ENCODE data around the gene GPR142.

GPR142 gene

GRCh38 chr17:74367206-74367605 is at the start of gene GPR142:
TSS of gene GPR142 (plus strand) at chr17:74367506. CDS start at chr17:74369541, 2,035 bp downstream.
- DNase-seq, result no peak

GRCh38 chr17:74318391-74318790 is 48.9 kb upstream of the GPR142 start:
- no peak for DNase-seq

GRCh38 chr17:74324521-74324920 is 42.8 kb upstream of the GPR142 start:
- no peak for DNase-seq

- no peak for DNase-seq
These were observed 41.9 kb upstream of the GPR142 start for GRCh38 chr17:74325376-74325742.

GRCh38 chr17:74325743-74326379 is 41.4 kb upstream of the GPR142 start, which contains the start of gene KIF19:
TSS of gene KIF19 (plus strand) at chr17:74326226. CDS start at chr17:74326350, 124 bp downstream.
- DNase-seq, result peak; percentile 25

- no peak for DNase-seq
These were observed 40.8 kb upstream of the GPR142 start for GRCh38 chr17:74326506-74326905.

- DNase-seq, result no peak
These were observed 38.8 kb upstream of the GPR142 start for GRCh38 chr17:74328487-74328886.

GRCh38 chr17:74329378-74329777 is 37.9 kb upstream of the GPR142 start:
- DNase-seq, result no peak

GRCh38 chr17:74330446-74330845 is 36.9 kb upstream of the GPR142 start:
- DNase-seq, result no peak

- no peak for DNase-seq
These were observed 35.2 kb upstream of the GPR142 start for GRCh38 chr17:74332017-74332650.

GRCh38 chr17:74332763-74333283 is 34.5 kb upstream of the GPR142 start:
- peak; percentile 92 for DNase-seq

- DNase-seq, result no peak
These were observed 32.8 kb upstream of the GPR142 start for GRCh38 chr17:74334393-74335039.

GRCh38 chr17:74335529-74336062 is 31.7 kb upstream of the GPR142 start:
- DNase-seq, result no peak

GRCh38 chr17:74336307-74336706 is 31.0 kb upstream of the GPR142 start:
- no peak for DNase-seq

- peak; percentile 92 for DNase-seq
These were observed 29.3 kb upstream of the GPR142 start for GRCh38 chr17:74337834-74338500.

GRCh38 chr17:74339537-74340195 is 27.6 kb upstream of the GPR142 start:
- DNase-seq, result peak; percentile 74

GRCh38 chr17:74340470-74341023 is 26.8 kb upstream of the GPR142 start:
- DNase-seq, result peak; percentile 29

GRCh38 chr17:74342224-74342623 is 25.1 kb upstream of the GPR142 start:
- no peak for DNase-seq

- no peak for DNase-seq
These were observed 24.2 kb upstream of the GPR142 start for GRCh38 chr17:74343121-74343520.

GRCh38 chr17:74343526-74344284 is 23.6 kb upstream of the GPR142 start:
- DNase-seq, result no peak

- no peak for DNase-seq
These were observed 22.6 kb upstream of the GPR142 start for GRCh38 chr17:74344658-74345057.
